Ishikawa (cell line): Measurements from ENCODE around the gene ANLN.

Source experiments
- CEBPB ChIP-seq: IDR thresholded peaks from 2 replicates; pipeline ENCODE4 v1.6.1; 2012
- CREB1 ChIP-seq: IDR thresholded peaks from 2 replicates; pipeline ENCODE4 v1.6.1; 2012; ENCODE audit warnings: low read depth
- EGR1 ChIP-seq: IDR thresholded peaks from 2 replicates; pipeline ENCODE4 v1.6.1; 2012
- EP300 ChIP-seq: IDR thresholded peaks from 2 replicates; pipeline ENCODE4 v1.6.1; 2012; ENCODE audit warnings: borderline replicate concordance
- FOXM1 ChIP-seq: IDR thresholded peaks from 2 replicates; pipeline ENCODE4 v1.6.1; 2012; ENCODE audit warnings: low read depth, borderline replicate concordance
- MAX ChIP-seq: IDR thresholded peaks from 2 replicates; pipeline ENCODE4 v1.6.1; 2012
- NFIC ChIP-seq: IDR thresholded peaks from 2 replicates; pipeline ENCODE4 v1.6.1; 2012
- RAD21 ChIP-seq: IDR thresholded peaks from 2 replicates; pipeline ENCODE4 v1.6.1; 2012; ENCODE audit warnings: low read depth
- REST ChIP-seq: IDR thresholded peaks from 2 replicates; pipeline ENCODE4 v1.6.1; 2012; ENCODE audit warnings: low read depth, mild to moderate bottlenecking
- TAF1 ChIP-seq: IDR thresholded peaks from 2 replicates; pipeline ENCODE4 v1.6.1; 2012; ENCODE audit warnings: low read depth, mild to moderate bottlenecking
- TCF12 ChIP-seq: IDR thresholded peaks from 2 replicates; pipeline ENCODE4 v1.6.1; 2012; ENCODE audit warnings: low read depth
- TEAD4 ChIP-seq: IDR thresholded peaks from 2 replicates; pipeline ENCODE4 v1.6.1; 2012
- USF1 ChIP-seq: IDR thresholded peaks from 2 replicates; pipeline ENCODE4 v1.6.1; 2012
- YY1 ChIP-seq: IDR thresholded peaks from 2 replicates; pipeline ENCODE4 v1.6.1; 2012; ENCODE audit warnings: low read depth
- ZBTB7A ChIP-seq: IDR thresholded peaks from 2 replicates; pipeline ENCODE4 v1.6.1; 2012; ENCODE audit warnings: low read depth

The ANLN gene

GRCh38 chr7:36346260-36346831 is 43.3 kb upstream of the ANLN start:
- TF ChIP-seq RAD21 (no peak), TCF12 (no peak), MAX (no peak), EGR1 (no peak), REST (no peak), FOXM1 (no peak), NFIC (no peak), YY1 (no peak), CREB1 (no peak), TEAD4 (no peak)

- TF ChIP-seq TAF1 (no peak), TCF12 (no peak)
These were observed 41.4 kb upstream of the ANLN start for GRCh38 chr7:36348256-36348655.

GRCh38 chr7:36348771-36349170 is 40.9 kb upstream of the ANLN start:
- TF ChIP-seq NFIC (no peak), FOXM1 (no peak), MAX (no peak), RAD21 (no peak), TAF1 (no peak), EGR1 (no peak), TEAD4 (no peak), YY1 (no peak), CEBPB (no peak), REST (no peak), USF1 (no peak), TCF12 (no peak), ZBTB7A (no peak), CREB1 (no peak), EP300 (no peak)

- no peak for TF ChIP-seq TCF12
- TF ChIP-seq YY1: no peak
- no peak for TF ChIP-seq CREB1
- TF ChIP-seq TAF1: no peak
- no peak for TF ChIP-seq EGR1
- no peak for TF ChIP-seq USF1
- no peak for TF ChIP-seq NFIC
- no peak for TF ChIP-seq MAX
- TF ChIP-seq EP300: no peak
- no peak for TF ChIP-seq CEBPB
- no peak for TF ChIP-seq REST
- no peak for TF ChIP-seq FOXM1
- TF ChIP-seq ZBTB7A: no peak
- no peak for TF ChIP-seq TEAD4
- no peak for TF ChIP-seq RAD21
These were observed 40.0 kb upstream of the ANLN start for GRCh38 chr7:36349626-36350025.

- TF ChIP-seq REST (no peak), ZBTB7A (no peak), MAX (no peak), TAF1 (no peak), TCF12 (no peak)
These were observed 34.2 kb upstream of the ANLN start for GRCh38 chr7:36355490-36355889.
